ENCODE results near the gene GOLGA5. TPM values are rescaled to one million over a fixed set of nuclear protein-coding genes. Genes with fewer than 3 reads are reported as not detected.

The GOLGA5 gene
- total RNA-seq, 4 donors from 2014 or later = 37.7 to 62.0 (median 40.0) TPM

DNA sequence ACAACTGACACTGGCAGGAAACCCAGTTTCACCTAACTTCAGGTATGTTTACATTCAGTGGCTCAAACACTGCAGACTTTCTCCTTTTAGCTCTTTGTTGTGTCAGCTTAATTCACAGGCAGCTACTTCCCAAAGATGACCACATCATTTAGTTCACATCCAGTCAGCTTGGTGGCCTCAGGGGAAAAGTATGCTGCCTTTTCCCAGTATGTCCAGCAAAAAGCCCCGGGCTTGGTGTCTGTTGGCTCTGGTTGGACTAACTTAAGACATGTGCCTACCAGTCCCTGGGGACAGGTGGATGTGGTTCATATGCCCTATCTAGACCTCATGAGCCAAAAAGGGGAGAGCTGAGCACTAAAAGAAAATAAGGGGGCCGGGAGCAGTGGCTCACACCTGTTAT is 56.4 kb downstream of the GOLGA5 start:
- TF ChIP-seq, protein P1, sequence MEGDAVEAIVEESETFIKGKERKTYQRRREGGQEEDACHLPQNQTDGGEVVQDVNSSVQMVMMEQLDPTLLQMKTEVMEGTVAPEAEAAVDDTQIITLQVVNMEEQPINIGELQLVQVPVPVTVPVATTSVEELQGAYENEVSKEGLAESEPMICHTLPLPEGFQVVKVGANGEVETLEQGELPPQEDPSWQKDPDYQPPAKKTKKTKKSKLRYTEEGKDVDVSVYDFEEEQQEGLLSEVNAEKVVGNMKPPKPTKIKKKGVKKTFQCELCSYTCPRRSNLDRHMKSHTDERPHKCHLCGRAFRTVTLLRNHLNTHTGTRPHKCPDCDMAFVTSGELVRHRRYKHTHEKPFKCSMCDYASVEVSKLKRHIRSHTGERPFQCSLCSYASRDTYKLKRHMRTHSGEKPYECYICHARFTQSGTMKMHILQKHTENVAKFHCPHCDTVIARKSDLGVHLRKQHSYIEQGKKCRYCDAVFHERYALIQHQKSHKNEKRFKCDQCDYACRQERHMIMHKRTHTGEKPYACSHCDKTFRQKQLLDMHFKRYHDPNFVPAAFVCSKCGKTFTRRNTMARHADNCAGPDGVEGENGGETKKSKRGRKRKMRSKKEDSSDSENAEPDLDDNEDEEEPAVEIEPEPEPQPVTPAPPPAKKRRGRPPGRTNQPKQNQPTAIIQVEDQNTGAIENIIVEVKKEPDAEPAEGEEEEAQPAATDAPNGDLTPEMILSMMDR (IDR thresholded peaks at IDR 0.05; ENCODE audit: low read depth) = no peak

DNA sequence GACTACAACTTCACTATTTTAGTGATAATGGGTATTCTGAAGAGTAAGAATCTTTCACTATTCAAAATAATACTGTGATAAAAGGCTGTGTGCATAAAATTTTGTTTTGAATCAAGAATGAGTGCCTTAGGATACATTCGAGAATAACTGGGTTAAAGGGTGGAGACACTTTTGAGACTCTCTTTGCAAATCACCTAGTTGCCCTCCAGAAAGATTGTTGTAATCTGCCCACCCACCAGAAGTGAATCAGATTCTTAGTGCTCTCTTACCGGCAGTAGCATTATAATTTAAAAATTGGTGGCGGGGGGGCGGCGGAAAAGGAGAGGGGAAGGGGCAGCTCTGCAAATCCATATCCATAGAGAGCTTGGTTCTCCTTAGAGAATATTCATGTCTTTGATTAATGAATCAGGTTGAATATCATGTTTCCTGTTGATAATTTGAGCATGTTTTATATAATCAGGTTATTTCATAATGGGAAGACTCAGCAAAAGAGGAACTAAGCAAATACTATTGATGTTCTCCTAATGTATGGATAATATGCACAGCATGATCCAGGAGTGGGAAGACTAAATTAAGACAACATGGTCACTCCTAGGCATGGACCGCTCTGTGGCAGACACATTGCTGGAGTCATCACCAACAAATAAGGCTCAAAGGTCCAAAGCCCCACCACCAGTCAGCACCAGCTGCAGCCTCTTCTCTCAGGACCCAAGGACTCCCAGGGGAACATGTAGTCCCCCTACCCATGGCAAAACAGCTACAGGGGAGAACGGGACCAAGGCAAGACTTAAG is 66.1 kb downstream of the GOLGA5 start:
- TF ChIP-seq, protein P1 (IDR thresholded peaks at IDR 0.05; ENCODE audit: low read depth) = no peak

DNA sequence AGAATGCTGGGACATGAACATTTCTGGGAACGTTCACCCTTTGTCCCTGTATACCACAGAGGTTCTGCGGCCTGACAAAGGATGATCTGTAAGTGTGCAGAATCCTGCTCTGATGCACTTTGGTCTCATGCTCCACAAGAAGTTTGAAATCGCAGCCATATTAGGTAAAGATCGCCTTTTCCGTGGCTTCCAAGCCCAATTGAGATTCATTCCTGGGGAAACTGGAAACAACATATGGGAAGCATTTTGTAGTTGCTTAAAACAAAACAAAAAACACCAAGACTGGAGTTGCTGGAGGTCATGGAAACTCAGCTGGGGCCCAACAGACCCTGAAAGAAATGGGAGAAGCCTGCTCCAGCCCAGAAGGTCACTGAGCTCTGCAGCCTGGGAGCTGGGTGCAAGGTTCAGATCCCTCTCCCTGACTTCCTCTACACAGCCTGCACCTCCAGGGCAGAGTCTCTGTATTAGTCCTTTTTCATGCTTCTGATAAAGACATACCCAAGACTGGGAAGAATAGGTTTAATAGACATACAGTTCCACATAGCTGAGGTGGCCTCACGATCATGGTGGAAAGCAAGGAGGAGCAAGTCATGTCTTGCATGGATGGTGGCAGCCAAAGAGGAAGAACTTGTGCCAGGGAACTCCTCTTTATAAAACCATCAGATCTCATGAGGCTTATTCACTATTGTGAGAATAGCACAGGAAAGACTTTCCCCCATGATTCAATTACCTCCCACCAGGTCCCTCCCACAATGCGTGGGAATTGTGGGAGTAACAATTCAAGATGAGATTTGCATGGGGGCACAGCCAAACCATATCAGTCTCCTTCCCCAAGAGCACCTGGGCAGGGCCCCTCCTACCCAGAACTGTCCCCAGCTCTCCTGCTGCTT is 68.0 kb downstream of the GOLGA5 start:
- TF ChIP-seq, protein P1 (IDR thresholded peaks at IDR 0.05; ENCODE audit: low read depth) = no peak

DNA sequence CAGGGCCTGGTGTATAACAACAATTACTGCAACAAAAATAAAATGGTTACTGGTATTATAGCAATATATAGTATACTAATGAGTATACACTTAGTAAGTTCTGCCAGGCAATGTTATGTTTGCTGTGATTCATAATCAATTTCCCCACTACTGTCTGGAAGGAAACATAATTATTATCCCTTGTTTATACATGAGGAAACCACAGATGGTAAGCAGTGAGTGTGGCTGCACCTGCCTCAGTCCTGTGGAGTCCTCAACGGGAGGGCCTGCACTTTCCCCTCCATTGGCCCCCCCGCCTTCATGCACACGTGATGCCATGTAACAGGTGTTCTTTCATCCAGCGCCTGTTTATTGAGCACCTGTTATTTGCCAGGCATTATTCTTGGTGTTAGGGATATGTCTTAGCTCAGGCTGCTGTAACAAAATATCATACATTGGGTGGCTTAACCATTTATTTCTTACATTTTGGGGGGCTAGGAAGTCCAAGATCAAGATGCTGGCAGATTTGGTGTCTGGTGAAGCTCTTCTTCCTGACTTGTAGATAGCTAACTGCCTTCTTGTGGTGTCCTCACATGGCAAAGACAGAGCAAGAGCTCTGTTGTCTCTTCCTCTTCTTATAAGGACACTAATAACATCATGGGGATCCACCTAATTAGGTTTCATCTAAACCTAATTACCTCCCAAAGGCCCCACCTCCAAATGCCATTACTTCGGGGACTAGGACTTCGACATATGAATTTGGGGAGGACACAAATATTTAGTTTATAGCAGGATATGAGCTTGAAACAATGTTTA is 69.4 kb downstream of the GOLGA5 start:
- TF ChIP-seq, protein P1 (IDR thresholded peaks at IDR 0.05; ENCODE audit: low read depth) = no peak

DNA sequence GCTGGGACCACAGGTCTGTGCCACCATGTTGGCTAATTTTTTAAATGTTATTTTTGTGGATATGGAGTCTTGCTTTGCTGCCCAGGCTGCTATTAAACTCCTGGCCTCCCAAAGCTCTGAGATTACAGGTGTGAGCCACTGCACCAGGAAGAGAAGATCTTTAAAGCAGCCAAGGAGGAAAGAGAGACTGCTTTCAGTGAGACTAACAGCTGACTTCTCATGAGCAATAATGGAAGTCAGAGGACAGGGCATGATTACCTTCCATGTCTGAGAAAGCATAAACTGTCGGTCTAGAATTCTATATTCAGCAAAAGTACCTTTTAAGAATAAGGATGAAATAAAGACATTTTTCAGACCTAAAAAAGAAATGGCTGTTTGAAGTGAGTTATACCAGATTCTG is 71.6 kb downstream of the GOLGA5 start:
- TF ChIP-seq, protein P1 (IDR thresholded peaks at IDR 0.05; ENCODE audit: low read depth) = no peak

DNA sequence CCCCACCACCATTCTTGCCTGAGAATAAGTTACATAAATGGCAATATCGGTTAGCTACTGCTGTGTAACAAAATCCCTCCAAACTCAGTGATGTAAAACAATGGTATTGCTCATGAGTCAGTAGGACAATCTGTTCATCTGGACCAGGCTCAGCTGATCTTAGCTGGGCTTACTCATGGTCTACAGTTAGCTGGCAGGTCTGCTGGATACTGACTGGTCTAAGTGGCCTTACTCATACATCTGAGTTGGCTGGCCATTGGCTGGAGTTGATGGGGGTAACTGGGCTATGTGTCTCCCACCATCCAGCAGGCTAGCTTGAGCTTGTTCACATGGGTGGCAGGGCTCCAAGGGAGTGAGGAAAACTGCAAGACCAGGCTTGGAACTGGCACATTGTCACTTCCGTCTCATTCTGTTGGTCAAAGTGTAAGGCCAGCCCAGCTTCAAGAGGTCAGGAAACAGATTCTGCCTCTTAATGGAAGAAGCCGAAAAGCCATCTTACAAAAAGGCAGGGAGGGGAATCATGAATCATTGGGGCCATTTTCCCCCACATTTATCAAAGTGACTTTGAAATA is 72.2 kb downstream of the GOLGA5 start:
- TF ChIP-seq, protein P1 (IDR thresholded peaks at IDR 0.05; ENCODE audit: low read depth) = no peak

All from subcutaneous adipose tissue (tissue), 4 donors.